Brain microvascular endothelial cell (primary cell): ENCODE results near the gene ARMC9.
"Not testable (repeated sequence)": the region's sequence is repeated elsewhere in the genome, so short reads cannot be mapped to it uniquely, and the experiment has no call there.

Experiments used
- DNase-seq: peaks from one replicate; pipeline ENCODE4 v3.0.0-alpha.2; 2020
- H3K27ac ChIP-seq: fragments of 250-450 bp; sonication (Bioruptor Pico); 2 replicates; pipeline ENCODE4 v1.5.1; 2020; ENCODE audit warnings: mild to moderate bottlenecking, moderate library complexity
- H3K27me3 ChIP-seq: fragments of 250-450 bp; sonication (Bioruptor Pico); replicated peaks from 2 replicates; pipeline ENCODE4 v1.5.1; 2020; ENCODE audit warnings: mild to moderate bottlenecking
- H3K36me3 ChIP-seq: fragments of 250-450 bp; sonication (Bioruptor Pico); replicated peaks from 2 replicates; pipeline ENCODE4 v1.5.1; 2020; ENCODE audit warnings: mild to moderate bottlenecking
- H3K4me3 ChIP-seq: 2 replicates; pipeline ENCODE4 v1.5.1; 2011; ENCODE audit warnings: low read depth, mild to moderate bottlenecking, control low read depth, low read length, moderate library complexity
- in situ Hi-C: cut with HindIII; loops from 2 replicates; pipeline ENCODE4 v1.10.0; 2017; ENCODE audit warnings: low sequenced_read_pairs, low pct_ligation_motif_present
- TF ChIP-seq, protein P1 (sequence below): IDR thresholded peaks from 2 replicates; pipeline ENCODE4 v1.5.1; 2011; ENCODE audit warnings: low read depth, mild to moderate bottlenecking, moderate library complexity, low read length, control low read depth, inconsistent platforms; ENCODE audit errors: missing control alignments

ARMC9 gene

DNA sequence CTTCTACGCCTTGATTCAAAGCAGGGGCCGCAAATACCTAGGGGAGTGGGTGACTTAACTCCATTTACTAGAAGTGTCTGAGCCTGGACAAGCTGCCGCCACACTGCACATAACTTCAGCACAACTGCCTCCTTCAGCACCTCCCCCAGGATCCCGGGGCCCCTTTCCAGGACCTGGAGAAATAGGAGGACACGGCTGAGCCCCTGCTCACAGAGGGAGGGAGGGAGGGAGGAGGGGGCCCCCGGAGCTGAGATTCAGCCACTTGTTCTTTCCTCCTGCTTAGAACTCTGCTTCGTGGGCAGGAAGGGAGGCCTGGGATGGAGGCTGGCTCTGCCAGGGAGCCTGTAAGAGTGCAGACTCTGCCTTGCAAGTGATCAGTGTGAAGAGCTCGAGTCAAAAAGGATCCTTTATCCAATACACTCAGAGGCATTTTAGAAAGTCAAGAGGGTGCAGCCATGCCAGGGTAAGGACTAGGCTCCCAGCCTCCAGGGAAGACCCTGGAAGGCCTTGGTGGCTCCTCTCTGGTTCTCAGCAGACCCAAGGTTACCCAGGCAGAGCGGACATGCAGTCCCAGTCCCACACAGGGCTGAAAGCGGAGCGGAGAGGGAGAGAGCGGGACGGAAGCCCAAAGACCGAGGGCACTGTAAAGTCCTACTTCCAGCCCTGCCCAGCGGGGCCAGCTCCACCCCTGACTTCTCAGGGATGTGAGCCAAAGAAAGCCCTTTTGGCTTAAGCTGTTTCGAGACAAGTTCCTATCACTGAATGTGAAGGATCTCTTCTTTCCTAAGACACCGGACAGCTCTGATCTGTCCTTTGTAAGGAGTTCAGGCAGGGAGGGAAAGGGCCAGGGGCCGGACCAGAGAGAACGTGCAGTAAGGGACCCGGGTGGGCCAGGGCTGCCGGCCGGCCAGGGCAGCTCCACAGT is 8.6 kb upstream of the ARMC9 start:
- DNase-seq, result peak; percentile 24
- Histone ChIP-seq H3K27ac (peak overlapping the region; percentile 61), H3K36me3 (no peaks in the 10 kb centered on the region), H3K27me3 (no peaks in the 10 kb centered on the region), H3K4me3 (no peak overlapping the region)
- in situ Hi-C loops, result no loop called here
- TF ChIP-seq, protein P1, sequence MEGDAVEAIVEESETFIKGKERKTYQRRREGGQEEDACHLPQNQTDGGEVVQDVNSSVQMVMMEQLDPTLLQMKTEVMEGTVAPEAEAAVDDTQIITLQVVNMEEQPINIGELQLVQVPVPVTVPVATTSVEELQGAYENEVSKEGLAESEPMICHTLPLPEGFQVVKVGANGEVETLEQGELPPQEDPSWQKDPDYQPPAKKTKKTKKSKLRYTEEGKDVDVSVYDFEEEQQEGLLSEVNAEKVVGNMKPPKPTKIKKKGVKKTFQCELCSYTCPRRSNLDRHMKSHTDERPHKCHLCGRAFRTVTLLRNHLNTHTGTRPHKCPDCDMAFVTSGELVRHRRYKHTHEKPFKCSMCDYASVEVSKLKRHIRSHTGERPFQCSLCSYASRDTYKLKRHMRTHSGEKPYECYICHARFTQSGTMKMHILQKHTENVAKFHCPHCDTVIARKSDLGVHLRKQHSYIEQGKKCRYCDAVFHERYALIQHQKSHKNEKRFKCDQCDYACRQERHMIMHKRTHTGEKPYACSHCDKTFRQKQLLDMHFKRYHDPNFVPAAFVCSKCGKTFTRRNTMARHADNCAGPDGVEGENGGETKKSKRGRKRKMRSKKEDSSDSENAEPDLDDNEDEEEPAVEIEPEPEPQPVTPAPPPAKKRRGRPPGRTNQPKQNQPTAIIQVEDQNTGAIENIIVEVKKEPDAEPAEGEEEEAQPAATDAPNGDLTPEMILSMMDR, result no peak

DNA sequence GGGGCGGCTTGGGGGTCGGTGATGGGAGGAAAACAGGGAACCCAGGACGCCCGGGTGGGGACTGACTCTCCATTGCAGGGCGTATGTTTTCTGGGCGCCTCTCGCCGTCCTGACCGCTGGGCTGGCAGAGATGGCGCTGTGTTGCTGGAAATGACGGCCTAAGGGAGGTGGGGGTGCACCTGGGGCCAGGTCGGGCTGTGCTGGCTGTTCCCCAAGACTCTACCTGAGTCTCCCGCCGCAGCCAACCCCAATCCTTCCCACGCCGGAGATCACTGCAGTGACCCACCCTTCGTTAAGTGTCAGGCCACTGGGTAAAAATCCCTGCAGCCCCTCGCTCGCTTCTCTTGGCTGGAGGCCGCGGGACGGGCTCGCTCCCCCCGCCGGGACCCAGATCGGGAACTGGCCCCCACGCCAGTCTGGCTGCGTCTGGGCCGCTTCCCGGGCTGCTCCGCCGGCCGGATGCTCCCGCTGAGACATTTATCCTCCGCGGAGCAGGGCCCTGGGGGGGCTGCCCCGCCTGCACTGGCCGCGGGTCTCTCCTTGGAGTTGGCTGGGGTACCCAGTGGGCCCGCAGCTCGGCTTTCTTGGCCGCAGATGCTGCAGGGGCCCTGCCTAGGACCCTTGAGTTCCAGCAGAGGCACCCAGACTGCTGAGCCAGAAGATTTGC is 7.8 kb upstream of the ARMC9 start:
- in situ Hi-C loops, result no loop called here
- Histone ChIP-seq H3K36me3 (no peaks in the 10 kb centered on the region), H3K4me3 (peak overlapping the region; percentile 15), H3K27ac (peak overlapping the region; percentile 61), H3K27me3 (no peaks in the 10 kb centered on the region)
- peak; percentile 28 for DNase-seq
- TF ChIP-seq, protein P1, result peak; percentile 40

DNA sequence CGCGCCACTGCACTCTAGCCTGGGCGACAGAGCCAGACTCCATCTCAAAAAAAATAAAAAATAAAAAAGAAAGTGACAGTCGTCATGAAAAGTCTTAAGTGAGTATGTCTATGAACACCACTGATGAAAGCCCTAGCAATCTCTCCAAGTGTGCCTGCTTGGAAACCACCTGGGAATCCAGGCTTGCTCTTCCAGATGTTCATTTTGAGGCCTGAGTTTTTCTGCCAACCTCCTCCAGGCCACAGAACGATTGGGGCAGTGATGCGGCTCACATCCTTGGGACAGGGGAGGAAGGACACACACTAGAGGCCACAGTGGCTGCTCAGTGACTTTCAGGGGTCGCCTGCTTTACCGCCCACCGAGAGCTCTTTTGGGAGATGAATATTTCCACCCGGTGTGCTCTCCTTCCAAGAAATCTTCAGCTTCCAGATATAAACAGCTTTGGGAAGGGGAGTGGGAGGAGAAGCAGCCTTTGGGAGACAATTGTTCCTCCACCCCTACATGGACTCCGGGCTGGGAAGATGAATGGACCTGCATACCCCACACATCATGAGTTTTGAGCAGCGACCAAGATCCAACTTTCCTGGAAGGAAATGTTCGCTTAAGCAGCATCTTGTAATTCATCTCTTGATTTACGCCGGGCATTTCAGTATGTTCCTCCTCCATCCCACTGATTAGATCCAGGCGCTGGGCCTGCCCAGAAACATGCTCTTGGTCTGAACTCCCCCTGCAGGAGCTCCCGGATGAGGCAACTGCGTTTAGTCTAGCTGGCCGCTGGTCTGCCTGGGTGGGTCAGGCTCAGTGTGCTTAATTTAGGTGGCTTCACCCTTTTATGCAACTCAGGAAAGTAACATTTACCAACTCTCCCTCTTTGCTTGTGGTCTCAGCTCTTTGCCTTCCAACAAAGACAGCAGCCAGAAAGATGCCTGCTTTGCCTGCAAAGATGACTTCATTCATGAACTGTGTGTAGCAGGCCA is 6.2 kb upstream of the ARMC9 start:
- Histone ChIP-seq H3K36me3 (no peaks in the 10 kb centered on the region), H3K4me3 (no peak overlapping the region), H3K27ac (no peak overlapping the region), H3K27me3 (no peaks in the 10 kb centered on the region)
- TF ChIP-seq, protein P1, result peak; percentile 91
- in situ Hi-C loops, result no loop called here
- DNase-seq, result peak; percentile 82

DNA sequence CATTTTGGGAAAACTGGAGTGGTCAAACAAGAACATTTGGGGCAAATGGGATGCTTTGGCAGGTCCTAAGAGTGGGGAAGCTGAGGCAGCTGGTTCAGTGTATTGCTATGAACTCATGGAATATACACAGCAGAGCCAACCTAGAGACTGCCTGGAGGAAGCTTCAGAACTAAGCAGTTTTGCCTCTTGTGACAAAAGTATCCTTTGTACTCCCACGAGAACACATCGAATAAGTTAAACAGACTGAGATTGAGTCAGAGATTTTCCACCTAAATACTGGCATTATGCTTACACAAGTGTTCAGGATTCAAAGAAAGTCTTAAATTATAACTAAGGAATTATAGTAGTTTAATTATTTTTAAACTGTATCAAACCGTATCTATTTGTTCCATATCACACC is 5.2 kb upstream of the ARMC9 start:
- TF ChIP-seq, protein P1, result no peak
- in situ Hi-C loops, result no loop called here
- Histone ChIP-seq H3K27ac (no peak overlapping the region), H3K27me3 (no peaks in the 10 kb centered on the region), H3K36me3 (no peaks in the 10 kb centered on the region), H3K4me3 (no peak overlapping the region)
- DNase-seq, result no peak

DNA sequence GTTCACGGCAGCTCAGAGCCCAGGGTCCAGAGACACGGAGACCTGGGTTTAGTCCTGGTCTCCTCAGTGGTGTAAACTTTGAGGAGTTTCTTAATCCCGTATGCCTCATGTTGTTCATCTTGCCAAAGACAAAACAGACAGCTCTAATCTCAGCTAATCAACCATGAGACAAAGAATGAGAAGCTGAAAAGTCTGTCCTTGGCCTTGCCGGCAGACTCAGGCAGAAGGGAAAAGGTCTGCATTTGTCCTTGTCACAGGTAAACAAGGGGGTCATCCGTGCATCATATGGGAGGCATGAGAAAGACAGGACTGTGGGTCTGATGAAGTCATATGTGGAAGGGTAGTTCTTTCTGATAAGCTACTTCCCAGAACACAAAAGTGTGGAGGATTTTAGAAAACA is 1.8 kb upstream of the ARMC9 start:
- Histone ChIP-seq H3K4me3 (no peak overlapping the region), H3K27ac (no peak overlapping the region), H3K36me3 (peaks cover 3% of the 10 kb centered on the region), H3K27me3 (no peaks in the 10 kb centered on the region)
- in situ Hi-C loops, result no loop called here
- TF ChIP-seq, protein P1, result no peak
- no peak for DNase-seq

DNA sequence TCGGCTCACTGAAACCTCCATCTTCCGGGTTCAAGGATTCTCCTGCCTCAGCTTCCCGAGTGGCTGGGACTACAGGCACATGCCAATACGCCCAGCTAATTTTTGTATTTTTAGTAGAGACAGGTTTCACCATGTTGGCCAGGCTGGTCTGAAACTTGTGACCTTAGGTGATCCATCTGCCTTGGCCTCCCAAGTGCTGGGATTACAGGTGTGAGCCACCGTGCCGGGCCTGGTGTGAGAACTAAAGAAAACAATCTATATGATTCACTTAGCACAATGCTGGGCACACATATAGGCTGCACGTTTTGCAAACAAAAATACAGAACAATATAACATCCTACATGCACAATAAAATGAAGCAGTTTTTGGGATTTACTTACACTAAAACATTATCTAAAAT is 1.2 kb upstream of the ARMC9 start:
- H3K27me3 ChIP-seq, H3K36me3 ChIP-seq, H3K27ac ChIP-seq, H3K4me3 ChIP-seq, DNase-seq, in situ Hi-C loops: not testable (repeated sequence)
